Kidney (tissue), 14 donors: Measurements from ENCODE around the gene TMEFF1. TPM values are rescaled to one million over a fixed set of nuclear protein-coding genes. Genes with fewer than 3 reads are reported as not detected.

ENCODE experiments used
- DNase-seq, 5 donors: peaks; one replicate each; pipeline ENCODE4 v3.0.0-alpha.2; 2013 to 2020
- FAIRE-seq: peaks from 2 replicates; lab custom pipeline; 2012; peaks lifted over from hg19 to GRCh38; lab: Jason Lieb, UNC
- H3K27ac ChIP-seq, 2 donors: one replicate each; pipeline ENCODE4 v1.7.0; 2013; ENCODE audit warnings: low read depth in 2 of 2, low read length in 2 of 2, inconsistent platforms in 1 of 2
- H3K27me3 ChIP-seq: one replicate; pipeline ENCODE4 v1.7.1; 2013; ENCODE audit warnings: low read length, inconsistent platforms; ENCODE audit not compliant: control insufficient read depth, insufficient read depth
- H3K36me3 ChIP-seq, 3 donors: one replicate each; pipeline versions ENCODE4 v1.7.0 to v1.7.1; 2013; ENCODE audit warnings: low read length in 3 of 3, control low read depth in 1 of 3, inconsistent platforms in 1 of 3; ENCODE audit not compliant: insufficient read depth in 3 of 3, control insufficient read depth in 2 of 3
- H3K4me1 ChIP-seq, 3 donors: one replicate each; pipeline versions ENCODE4 v1.7.0 to v1.7.1; 2013; ENCODE audit warnings: low read length in 3 of 3, inconsistent platforms in 1 of 3, low read depth in 1 of 3; ENCODE audit not compliant: control insufficient read depth in 2 of 3, insufficient read depth in 2 of 3
- H3K4me3 ChIP-seq, 3 donors: one replicate each; pipeline versions ENCODE4 v1.7.0 to v1.8.1; 2013; ENCODE audit warnings: low read length in 3 of 3, control low read depth in 1 of 3, inconsistent platforms in 1 of 3
- H3K9ac ChIP-seq, 3 donors: one replicate each; pipeline versions ENCODE4 v1.7.0 to v1.7.1; 2013; ENCODE audit warnings: low read length in 3 of 3, control low read depth in 1 of 3, inconsistent platforms in 1 of 3
- H3K9me3 ChIP-seq, 3 donors: one replicate each; pipeline versions ENCODE4 v1.7.0 to v1.7.1; 2013; ENCODE audit warnings: low read length in 3 of 3, control low read depth in 1 of 3, inconsistent platforms in 1 of 3; ENCODE audit not compliant: control insufficient read depth in 2 of 3, insufficient read depth in 1 of 3
- CTCF ChIP-seq: IDR thresholded peaks from 3 replicates; pipeline ENCODE4 v1.5.1; 2012; ENCODE audit warnings: mild to moderate bottlenecking, moderate library complexity, borderline replicate concordance; ENCODE audit not compliant: insufficient read depth; ENCODE audit errors: extremely low read depth
- intact Hi-C: fragments of 100-400 bp; cut with DNase I; formaldehyde crosslinking; loops from one replicate; pipeline ENCODE4 v1.11.1; 2022
- polyA plus RNA-seq: library from polyadenylated mRNA; stranded (reverse); fragments of 350-450 nt; fragmentation: Illumina TruSeq; extraction: RNeasy Lipid Tissue Mini Kit (QIAGEN cat#74804); gene quantifications from one replicate; pipeline ENCODE4 v1.2.3, GENCODE V29; 2014; ENCODE audit warnings: low read depth, low replicate concordance; ENCODE audit not compliant: insufficient read depth
- total RNA-seq: library from RNA; stranded (reverse); fragmentation: NEBNext Ultra II Directional; extraction: Animal tissue kit (Norgen Biotek cat#: 25700); gene quantifications from one replicate; pipeline ENCODE4 v1.2.1, GENCODE V29; 2021
- donor health status: control.
- donor health status: control.
- donor health status: control.
- donor health status: control.
- donor health status: control.
- donor health status: DM: yes; HTN: yes; CAD: no.
- donor health status: Normal renal cell carcinoma (clear cell type).

The TMEFF1 gene
- total and polyA plus RNA-seq, 2 donors from 2014 or later: 0.66 TPM; not detected in 1

- Histone ChIP-seq H3K27me3 (no peaks in the 10 kb centered on the region), H3K27ac (no peak overlapping the region), H3K4me1 (no peaks in the 10 kb centered on the region), H3K4me3 (no peak overlapping the region), H3K9ac (no peak overlapping the region), H3K36me3 (no peaks in the 10 kb centered on the region), H3K9me3 (no peaks in the 10 kb centered on the region)
- FAIRE-seq: no peak
- peak in 2 of 5 donors; percentile 18 to 32 for DNase-seq
- no peak for TF ChIP-seq CTCF
- intact Hi-C loops: no loop called here
Measured at GRCh38 chr9:100534401-100534800, 61.5 kb downstream of the TMEFF1 start.

- no peaks in the 10 kb centered on the region for H3K9me3 ChIP-seq
- H3K36me3 ChIP-seq: no peaks in the 10 kb centered on the region
- no peak overlapping the region for H3K27ac ChIP-seq
- H3K4me3 ChIP-seq: no peak overlapping the region
- no peaks in the 10 kb centered on the region for H3K27me3 ChIP-seq
- intact Hi-C loops: no loop called here
- no peak for TF ChIP-seq CTCF
- H3K9ac ChIP-seq: no peak overlapping the region
- H3K4me1 ChIP-seq: no peaks in the 10 kb centered on the region
- DNase-seq: no peak
- FAIRE-seq: no peak
Measured at GRCh38 chr9:100540327-100540726, 67.4 kb downstream of the TMEFF1 start.

- Histone ChIP-seq H3K36me3 (peaks cover 0 to 2% (median 0%) of the 10 kb centered on the region in 3 donors), H3K4me3 (no peak overlapping the region), H3K9ac (no peak overlapping the region), H3K27ac (no peak overlapping the region), H3K9me3 (no peaks in the 10 kb centered on the region), H3K4me1 (no peaks in the 10 kb centered on the region), H3K27me3 (no peaks in the 10 kb centered on the region)
- DNase-seq: no peak
- intact Hi-C loops: no loop called here
- no peak for FAIRE-seq
- TF ChIP-seq CTCF: no peak
Measured at GRCh38 chr9:100549048-100549447, 76.1 kb downstream of the TMEFF1 start.

- Histone ChIP-seq H3K9me3 (no peaks in the 10 kb centered on the region), H3K9ac (no peak overlapping the region), H3K27ac (no peak overlapping the region), H3K4me1 (no peaks in the 10 kb centered on the region), H3K36me3 (peaks cover 0 to 2% (median 0%) of the 10 kb centered on the region in 3 donors), H3K27me3 (no peaks in the 10 kb centered on the region), H3K4me3 (no peak overlapping the region)
- no peak for TF ChIP-seq CTCF
- intact Hi-C loops: no loop called here
- DNase-seq: no peak
- FAIRE-seq: no peak
Measured at GRCh38 chr9:100554935-100555401, 82.0 kb downstream of the TMEFF1 start.
